ENCODE results near the gene KRT36.

DNA sequence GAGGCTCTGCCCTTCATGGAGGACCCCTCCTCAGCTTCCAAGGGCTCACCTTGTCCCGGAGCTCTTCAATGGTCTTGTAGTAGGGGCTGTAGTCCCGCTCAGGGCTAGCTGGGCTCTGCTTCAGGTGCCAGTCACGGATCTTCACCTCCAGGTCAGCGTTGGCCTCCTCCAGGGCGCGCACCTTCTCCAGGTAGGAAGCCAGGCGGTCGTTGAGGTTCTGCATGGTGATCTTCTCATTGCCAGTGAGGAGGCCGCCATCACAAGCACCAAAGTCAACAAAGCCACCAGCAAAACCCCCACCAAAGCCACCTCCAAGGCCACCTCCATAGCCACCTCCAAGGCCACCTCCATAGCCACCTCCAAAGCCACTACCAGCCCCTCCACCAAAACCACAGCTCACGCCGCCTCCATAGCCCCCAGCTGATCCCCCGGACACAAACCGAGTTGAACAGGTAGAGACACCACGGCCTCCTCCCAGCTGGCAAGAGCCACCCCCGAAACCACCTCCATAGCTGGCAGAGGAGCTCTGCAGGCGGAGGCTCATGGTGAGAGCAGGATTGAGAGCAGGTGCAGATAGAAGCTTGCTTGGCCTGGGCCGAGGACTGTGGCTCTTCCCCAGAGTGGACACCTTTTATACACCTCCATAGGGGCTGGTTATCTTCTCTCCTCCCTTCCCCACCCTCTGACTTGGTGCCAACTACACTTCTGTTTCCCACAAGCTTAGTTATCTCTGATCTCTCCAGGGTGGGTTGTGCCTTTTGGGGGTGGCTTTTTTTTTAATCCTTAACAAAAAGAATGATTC is 15.5 kb upstream of the KRT36 start, which contains the start of gene KRT13:
- TF ChIP-seq, protein P1, sequence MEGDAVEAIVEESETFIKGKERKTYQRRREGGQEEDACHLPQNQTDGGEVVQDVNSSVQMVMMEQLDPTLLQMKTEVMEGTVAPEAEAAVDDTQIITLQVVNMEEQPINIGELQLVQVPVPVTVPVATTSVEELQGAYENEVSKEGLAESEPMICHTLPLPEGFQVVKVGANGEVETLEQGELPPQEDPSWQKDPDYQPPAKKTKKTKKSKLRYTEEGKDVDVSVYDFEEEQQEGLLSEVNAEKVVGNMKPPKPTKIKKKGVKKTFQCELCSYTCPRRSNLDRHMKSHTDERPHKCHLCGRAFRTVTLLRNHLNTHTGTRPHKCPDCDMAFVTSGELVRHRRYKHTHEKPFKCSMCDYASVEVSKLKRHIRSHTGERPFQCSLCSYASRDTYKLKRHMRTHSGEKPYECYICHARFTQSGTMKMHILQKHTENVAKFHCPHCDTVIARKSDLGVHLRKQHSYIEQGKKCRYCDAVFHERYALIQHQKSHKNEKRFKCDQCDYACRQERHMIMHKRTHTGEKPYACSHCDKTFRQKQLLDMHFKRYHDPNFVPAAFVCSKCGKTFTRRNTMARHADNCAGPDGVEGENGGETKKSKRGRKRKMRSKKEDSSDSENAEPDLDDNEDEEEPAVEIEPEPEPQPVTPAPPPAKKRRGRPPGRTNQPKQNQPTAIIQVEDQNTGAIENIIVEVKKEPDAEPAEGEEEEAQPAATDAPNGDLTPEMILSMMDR (IDR thresholded peaks at IDR 0.05): no peak
- TF ChIP-seq EZH2 (IDR thresholded peaks at IDR 0.05) (no peak), EZH2phosphoT487 (IDR thresholded peaks at IDR 0.05) (no peak)

Data from neural progenitor cell (in vitro differentiated cells).